OCI-LY1 (cell line): ENCODE results near the gene MCFD2.

Source experiments
- H2AFZ ChIP-seq: fragments of 200-600 bp; sonication (generic), shearing (Covaris generic); 2 replicates; pipeline ENCODE4 v1.6.0; 2014; ENCODE audit warnings: antibody characterized with exemption, mild to moderate bottlenecking, low read length
- H3F3A ChIP-seq: fragments of 200-600 bp; sonication (generic), shearing (Covaris generic); 2 replicates; pipeline ENCODE4 v1.6.0; 2014; ENCODE audit warnings: mild to moderate bottlenecking, antibody characterized with exemption, low read length, moderate library complexity; ENCODE audit not compliant: insufficient read depth
- H3K27ac ChIP-seq: fragments of 200-600 bp; sonication (generic); 2 replicates; pipeline ENCODE4 v1.5.1; 2014; ENCODE audit warnings: low read length, mixed run types, mild to moderate bottlenecking, low read depth; ENCODE audit not compliant: poor library complexity, severe bottlenecking
- H3K27me3 ChIP-seq: fragments of 200-600 bp; sonication (generic); 2 replicates; pipeline ENCODE4 v1.6.0; 2014; ENCODE audit warnings: antibody characterized with exemption, mild to moderate bottlenecking, low read length, moderate library complexity; ENCODE audit not compliant: insufficient read depth
- H3K36me3 ChIP-seq: fragments of 200-600 bp; sonication (generic); 2 replicates; pipeline ENCODE4 v1.6.1; 2014; ENCODE audit warnings: mild to moderate bottlenecking, antibody characterized with exemption, low read length, moderate library complexity, mixed read lengths; ENCODE audit not compliant: insufficient read depth
- H3K4me1 ChIP-seq: fragments of 200-600 bp; sonication (generic); 2 replicates; pipeline ENCODE4 v1.5.1; 2014; ENCODE audit warnings: mild to moderate bottlenecking, low read length, moderate library complexity; ENCODE audit not compliant: insufficient read depth, severe bottlenecking
- H3K4me2 ChIP-seq: fragments of 200-600 bp; sonication (generic), shearing (Covaris generic); 2 replicates; pipeline ENCODE4 v1.6.1; 2014; ENCODE audit warnings: low read length
- H3K4me3 ChIP-seq: fragments of 200-600 bp; sonication (generic); 2 replicates; pipeline ENCODE4 v1.5.1; 2014; ENCODE audit warnings: low read length, low read depth, mild to moderate bottlenecking, mixed read lengths; ENCODE audit not compliant: poor library complexity, severe bottlenecking
- H3K79me2 ChIP-seq: fragments of 200-600 bp; shearing (Covaris generic); 2 replicates; pipeline ENCODE4 v1.6.1; 2016; ENCODE audit warnings: mixed run types, low read length, mixed read lengths; ENCODE audit not compliant: insufficient read depth
- H3K9ac ChIP-seq: fragments of 200-600 bp; sonication (generic), shearing (Covaris generic); 2 replicates; pipeline ENCODE4 v1.6.1; 2014; ENCODE audit warnings: mild to moderate bottlenecking, low read length, mixed read lengths
- H3K9me2 ChIP-seq: fragments of 200-600 bp; sonication (generic), shearing (Covaris generic); 2 replicates; pipeline ENCODE4 v1.6.1; 2014; ENCODE audit warnings: low read depth, mild to moderate bottlenecking, low read length, mixed read lengths
- H3K9me3 ChIP-seq: fragments of 200-600 bp; shearing (Covaris generic); 2 replicates; pipeline ENCODE4 v1.6.1; 2014; ENCODE audit warnings: low read length, mixed read lengths
- H4K20me1 ChIP-seq: fragments of 200-600 bp; sonication (generic), shearing (Covaris generic); 2 replicates; pipeline ENCODE4 v1.6.0; 2016; ENCODE audit warnings: mild to moderate bottlenecking, low read length; ENCODE audit not compliant: insufficient read depth
- EZH2 ChIP-seq: fragments of 200-600 bp; sonication (generic), shearing (Covaris generic); IDR thresholded peaks from 2 replicates; pipeline ENCODE4 v1.8.0; 2017; ENCODE audit warnings: borderline replicate concordance, mixed run types, mild to moderate bottlenecking, antibody characterized with exemption, low read length, moderate library complexity, mixed read lengths
- TF ChIP-seq, protein P1 (sequence below): fragments of 200-600 bp; sonication (generic), shearing (Covaris generic); IDR thresholded peaks from 2 replicates; pipeline ENCODE4 v1.5.1; 2017; ENCODE audit warnings: mild to moderate bottlenecking, antibody characterized with exemption, low read length, moderate library complexity, mixed read lengths

Gene MCFD2

GRCh38 chr2:46886268-46887027, 29.2 kb downstream of the MCFD2 start:
- H3K4me3 ChIP-seq: no peak overlapping the region
- H3K27me3 ChIP-seq: no peaks in the 10 kb centered on the region
- no peaks in the 10 kb centered on the region for H3K9me2 ChIP-seq
- H3K27ac ChIP-seq: no peak overlapping the region
- H4K20me1 ChIP-seq: no peaks in the 10 kb centered on the region
- H3K4me1 ChIP-seq: no peaks in the 10 kb centered on the region
- no peaks in the 10 kb centered on the region for H3K79me2 ChIP-seq
- H3K9ac ChIP-seq: no peak overlapping the region
- no peak overlapping the region for H2AFZ ChIP-seq
- no peaks in the 10 kb centered on the region for H3K9me3 ChIP-seq
- H3K36me3 ChIP-seq: no peaks in the 10 kb centered on the region
- H3K4me2 ChIP-seq: no peak overlapping the region
- H3F3A ChIP-seq: no peaks in the 10 kb centered on the region; the same call in 1 of the 2 replicates
- TF ChIP-seq, protein P1, sequence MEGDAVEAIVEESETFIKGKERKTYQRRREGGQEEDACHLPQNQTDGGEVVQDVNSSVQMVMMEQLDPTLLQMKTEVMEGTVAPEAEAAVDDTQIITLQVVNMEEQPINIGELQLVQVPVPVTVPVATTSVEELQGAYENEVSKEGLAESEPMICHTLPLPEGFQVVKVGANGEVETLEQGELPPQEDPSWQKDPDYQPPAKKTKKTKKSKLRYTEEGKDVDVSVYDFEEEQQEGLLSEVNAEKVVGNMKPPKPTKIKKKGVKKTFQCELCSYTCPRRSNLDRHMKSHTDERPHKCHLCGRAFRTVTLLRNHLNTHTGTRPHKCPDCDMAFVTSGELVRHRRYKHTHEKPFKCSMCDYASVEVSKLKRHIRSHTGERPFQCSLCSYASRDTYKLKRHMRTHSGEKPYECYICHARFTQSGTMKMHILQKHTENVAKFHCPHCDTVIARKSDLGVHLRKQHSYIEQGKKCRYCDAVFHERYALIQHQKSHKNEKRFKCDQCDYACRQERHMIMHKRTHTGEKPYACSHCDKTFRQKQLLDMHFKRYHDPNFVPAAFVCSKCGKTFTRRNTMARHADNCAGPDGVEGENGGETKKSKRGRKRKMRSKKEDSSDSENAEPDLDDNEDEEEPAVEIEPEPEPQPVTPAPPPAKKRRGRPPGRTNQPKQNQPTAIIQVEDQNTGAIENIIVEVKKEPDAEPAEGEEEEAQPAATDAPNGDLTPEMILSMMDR: no peak
- no peak for TF ChIP-seq EZH2

- H3K36me3 ChIP-seq: no peaks in the 10 kb centered on the region
- H3K79me2 ChIP-seq: no peaks in the 10 kb centered on the region
- no peaks in the 10 kb centered on the region for H4K20me1 ChIP-seq
- no peak overlapping the region for H3K27ac ChIP-seq
- no peaks in the 10 kb centered on the region for H3K9me2 ChIP-seq
- no peaks in the 10 kb centered on the region for H3K4me1 ChIP-seq
- H3F3A ChIP-seq: no peaks in the 10 kb centered on the region; the same call in 1 of the 2 replicates
- 0 out of 2 replicates have a peak, but pooled peaks cover 4% of the 10 kb centered on the region for H3K27me3 ChIP-seq
- H2AFZ ChIP-seq: no peak overlapping the region
- no peak overlapping the region for H3K4me3 ChIP-seq
- H3K9ac ChIP-seq: no peak overlapping the region
- no peak overlapping the region for H3K4me2 ChIP-seq
- TF ChIP-seq, protein P1: no peak
- TF ChIP-seq EZH2: no peak
- no peaks in the 10 kb centered on the region for H3K9me3 ChIP-seq
Observed at GRCh38 chr2:46885376-46885775, 30.2 kb downstream of the MCFD2 start.

GRCh38 chr2:46879511-46879910, 36.1 kb downstream of the MCFD2 start:
- no peak overlapping the region for H3K9ac ChIP-seq
- H3K4me3 ChIP-seq: no peak overlapping the region
- no peaks in the 10 kb centered on the region for H3F3A ChIP-seq
- no peaks in the 10 kb centered on the region for H3K36me3 ChIP-seq
- H4K20me1 ChIP-seq: no peaks in the 10 kb centered on the region
- no peaks in the 10 kb centered on the region for H3K79me2 ChIP-seq
- H3K4me1 ChIP-seq: no peaks in the 10 kb centered on the region
- TF ChIP-seq, protein P1: no peak
- no peak for TF ChIP-seq EZH2
- 0 out of 2 replicates have a peak, but pooled peaks cover 4% of the 10 kb centered on the region for H3K27me3 ChIP-seq
- H3K9me3 ChIP-seq: no peaks in the 10 kb centered on the region
- no peaks in the 10 kb centered on the region for H3K9me2 ChIP-seq
- H3K4me2 ChIP-seq: no peak overlapping the region
- H3K27ac ChIP-seq: no peak overlapping the region
- H2AFZ ChIP-seq: no peak overlapping the region
